Posterior vena cava (tissue), 2 donors: ENCODE results near the gene CLDN5. TPM values are rescaled to one million over a fixed set of nuclear protein-coding genes. Genes with fewer than 3 reads are reported as not detected.

ENCODE experiments used
- DNase-seq: peaks from one replicate; pipeline ENCODE4 v3.0.0-alpha.2; 2020; ENCODE audit warnings: low spot score
- intact Hi-C, 2 donors: fragments of 100-400 bp; cut with DNase I; formaldehyde crosslinking; loops; one replicate each; pipeline versions ENCODE4 v1.14.1 to v1.14.2; 2022 to 2023
- long read RNA-seq, 2 donors: library from polyadenylated mRNA; unstranded; transcript quantifications; one replicate each; pipeline ENCODE4 v2.0.0, GENCODE V29; 2020 to 2021
- total RNA-seq, 2 donors: library from RNA; stranded (reverse); fragmentation: NEBNext Ultra II Directional; extraction: Animal tissue kit (Norgen Biotek cat#: 25700); gene quantifications; one replicate each; pipeline ENCODE4 v1.2.1, GENCODE V29; 2021
- donor health status: DM: yes; HTN: yes; CAD: no.
- donor health status: DM: yes; HTN: yes; CAD: no.

Gene CLDN5, protein sequence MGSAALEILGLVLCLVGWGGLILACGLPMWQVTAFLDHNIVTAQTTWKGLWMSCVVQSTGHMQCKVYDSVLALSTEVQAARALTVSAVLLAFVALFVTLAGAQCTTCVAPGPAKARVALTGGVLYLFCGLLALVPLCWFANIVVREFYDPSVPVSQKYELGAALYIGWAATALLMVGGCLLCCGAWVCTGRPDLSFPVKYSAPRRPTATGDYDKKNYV
- total RNA-seq, result 10 to 100 TPM; 36.4 to 70.1 TPM
- long read RNA-seq, donor 1, transcript CLDN5-201 (1 exons, 2,357 nt), result major isoform, 87 of 89 reads
- long read RNA-seq, donor 1, partial matches to known transcripts, result 0 of 89 reads
- long read RNA-seq, donor 1, other reads (novel, unspliced or antisense), result 0 of 89 reads
- long read RNA-seq, donor 2, transcript CLDN5-203 (2 exons, 1,760 nt), result minor isoform, 35 of 1,278 reads
- long read RNA-seq, donor 2, transcript CLDN5-201 (1 exons, 2,357 nt), result major isoform, 1,238 of 1,278 reads
- long read RNA-seq, donor 2, partial matches to known transcripts, result 0 of 1,278 reads
- long read RNA-seq, donor 2, other reads (novel, unspliced or antisense), result 5 of 1,278 reads

DNA sequence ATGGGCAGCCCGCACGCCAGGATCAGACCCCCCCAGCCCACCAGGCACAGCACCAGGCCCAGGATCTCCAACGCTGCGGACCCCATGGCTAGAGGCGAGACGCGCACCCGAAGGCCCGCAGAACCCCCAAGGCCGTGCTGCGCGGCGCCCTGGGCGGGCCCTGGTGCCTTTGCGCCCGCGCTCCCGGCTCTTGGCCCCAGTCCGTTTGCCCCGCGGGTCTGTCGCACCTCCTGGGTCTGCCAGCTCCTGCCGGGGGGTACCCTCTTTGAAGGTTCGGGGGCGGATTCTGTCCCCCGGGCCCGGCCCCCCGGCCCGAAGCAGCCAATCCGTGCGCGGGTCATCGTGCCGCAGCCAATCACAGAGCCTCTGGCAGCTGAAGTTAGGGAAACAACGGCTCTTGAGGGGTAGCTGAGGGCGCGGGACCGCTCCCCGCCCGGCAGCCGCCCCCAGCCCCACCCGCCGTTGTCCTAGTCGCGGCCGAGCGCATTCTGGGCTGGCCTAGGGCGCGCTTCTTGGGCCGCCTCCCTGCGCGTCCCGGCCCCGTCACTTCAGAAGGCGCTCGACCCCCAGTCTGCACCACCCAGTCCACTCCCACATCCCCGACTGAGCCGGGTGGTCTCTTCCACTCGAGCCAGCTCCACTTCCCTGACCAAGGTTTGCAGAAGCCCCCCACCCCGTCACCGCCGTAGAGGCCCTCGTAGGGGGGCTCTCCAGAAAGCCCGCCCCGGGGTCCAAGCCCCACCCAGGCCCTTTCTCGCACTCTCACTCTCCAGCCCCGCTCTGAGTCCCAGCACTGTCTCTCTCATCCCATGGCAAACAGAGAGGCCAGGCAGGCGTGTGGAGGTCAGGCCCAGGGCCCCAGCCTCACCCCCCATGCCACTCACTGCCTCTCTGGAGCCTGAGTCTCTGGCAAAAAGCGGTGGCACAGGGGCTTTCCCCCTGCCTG is at the start of gene CLDN5:
Gene CLDN5, minus strand, starts transcription at position 241 of the 946 bp plus-strand sequence. Its CDS starts 155 bp downstream, at position 86.
- peak; percentile 78 for DNase-seq

GRCh38 chr22:19571995-19572394 is 47.8 kb upstream of the CLDN5 start:
- DNase-seq, result no peak
- intact Hi-C loops, result no loop called here

More for the DNA sequence above, at the start of gene CLDN5:
- intact Hi-C loops, result no loop called here

DNA sequence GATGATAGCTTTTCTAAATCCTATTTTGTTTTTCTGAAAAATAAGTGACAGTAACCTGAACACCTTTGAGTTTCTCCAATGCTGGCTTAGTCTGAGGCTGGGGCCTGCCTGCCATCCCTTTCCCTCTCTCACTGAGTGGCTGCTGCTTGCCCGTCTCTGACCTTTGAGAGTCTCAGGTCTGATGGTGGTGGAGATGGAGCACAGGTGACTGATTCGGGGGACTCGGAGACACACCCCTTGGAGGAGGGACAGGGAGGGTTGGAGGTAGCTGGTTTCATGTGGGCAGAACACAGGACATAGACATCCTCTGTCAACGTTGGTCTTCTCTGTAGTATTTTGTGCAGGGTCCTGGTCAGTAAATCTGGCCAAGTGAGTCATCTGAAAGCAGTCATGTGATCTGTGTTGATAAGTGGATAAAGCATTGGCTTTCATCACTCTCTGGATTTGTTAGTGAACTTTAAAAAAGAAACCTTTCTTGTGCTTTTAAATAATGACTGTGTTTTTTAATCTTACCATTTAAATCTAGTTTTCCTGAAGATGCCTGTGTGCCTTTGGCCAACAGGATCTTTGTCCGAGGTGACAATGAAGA is 47.1 kb upstream of the CLDN5 start:
- intact Hi-C loops, result no loop called here
- DNase-seq, result no peak

GRCh38 chr22:19569976-19570375 is 45.8 kb upstream of the CLDN5 start:
- intact Hi-C loops, result no loop called here
- DNase-seq, result no peak

- no peak for DNase-seq
- intact Hi-C loops, result no loop called here
Observed at GRCh38 chr22:19569276-19569640, 45.0 kb upstream of the CLDN5 start.

- intact Hi-C loops, result no loop called here
- DNase-seq, result no peak
Observed at GRCh38 chr22:19568337-19569275, 44.4 kb upstream of the CLDN5 start.

GRCh38 chr22:19567157-19568009 is 43.2 kb upstream of the CLDN5 start:
- DNase-seq, result no peak
- intact Hi-C loops, result no loop called here

DNA sequence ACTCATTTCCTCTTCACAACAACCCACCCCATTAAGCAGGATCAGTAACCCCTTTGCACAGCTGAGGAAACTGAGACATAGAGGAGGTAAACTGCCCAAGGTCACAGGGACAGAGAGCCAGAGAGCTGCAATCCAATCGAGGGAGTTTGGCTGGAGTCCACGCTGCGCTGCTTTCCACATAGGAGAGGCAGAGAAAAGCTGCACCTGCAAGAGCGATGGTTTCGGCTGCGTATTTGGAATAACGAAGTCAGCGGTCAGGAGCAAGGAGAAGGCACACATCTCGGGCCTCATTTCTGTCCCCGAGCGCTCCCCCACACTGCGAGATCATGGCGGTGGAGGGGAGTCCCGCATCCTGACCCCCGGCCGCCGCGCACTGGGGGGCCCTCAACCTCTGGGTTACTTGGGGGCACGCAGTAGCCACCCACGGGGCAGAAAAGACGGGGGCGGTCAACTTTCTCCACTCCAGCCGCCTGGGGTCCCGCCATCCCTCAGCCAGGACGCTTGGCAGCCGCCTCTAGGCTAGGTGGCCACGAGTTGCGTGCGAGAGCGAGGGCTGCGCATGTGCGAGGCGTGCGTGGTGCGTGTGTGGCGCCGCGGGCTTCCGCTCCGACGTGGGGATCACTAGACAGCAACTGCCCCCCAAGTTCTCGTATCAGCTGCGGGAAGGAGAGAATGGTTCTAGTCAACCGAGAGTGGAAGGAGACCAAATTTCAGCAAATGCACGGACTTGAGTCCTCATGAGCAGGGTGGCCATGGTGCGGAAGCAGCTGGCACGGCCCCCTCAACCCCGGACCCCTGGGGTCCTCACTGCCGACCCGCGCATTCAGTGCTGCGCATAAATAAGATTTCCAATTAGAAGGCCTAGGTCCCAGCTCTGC is 42.3 kb upstream of the CLDN5 start:
- intact Hi-C loops, result no loop called here
- peak; percentile 78 for DNase-seq

DNA sequence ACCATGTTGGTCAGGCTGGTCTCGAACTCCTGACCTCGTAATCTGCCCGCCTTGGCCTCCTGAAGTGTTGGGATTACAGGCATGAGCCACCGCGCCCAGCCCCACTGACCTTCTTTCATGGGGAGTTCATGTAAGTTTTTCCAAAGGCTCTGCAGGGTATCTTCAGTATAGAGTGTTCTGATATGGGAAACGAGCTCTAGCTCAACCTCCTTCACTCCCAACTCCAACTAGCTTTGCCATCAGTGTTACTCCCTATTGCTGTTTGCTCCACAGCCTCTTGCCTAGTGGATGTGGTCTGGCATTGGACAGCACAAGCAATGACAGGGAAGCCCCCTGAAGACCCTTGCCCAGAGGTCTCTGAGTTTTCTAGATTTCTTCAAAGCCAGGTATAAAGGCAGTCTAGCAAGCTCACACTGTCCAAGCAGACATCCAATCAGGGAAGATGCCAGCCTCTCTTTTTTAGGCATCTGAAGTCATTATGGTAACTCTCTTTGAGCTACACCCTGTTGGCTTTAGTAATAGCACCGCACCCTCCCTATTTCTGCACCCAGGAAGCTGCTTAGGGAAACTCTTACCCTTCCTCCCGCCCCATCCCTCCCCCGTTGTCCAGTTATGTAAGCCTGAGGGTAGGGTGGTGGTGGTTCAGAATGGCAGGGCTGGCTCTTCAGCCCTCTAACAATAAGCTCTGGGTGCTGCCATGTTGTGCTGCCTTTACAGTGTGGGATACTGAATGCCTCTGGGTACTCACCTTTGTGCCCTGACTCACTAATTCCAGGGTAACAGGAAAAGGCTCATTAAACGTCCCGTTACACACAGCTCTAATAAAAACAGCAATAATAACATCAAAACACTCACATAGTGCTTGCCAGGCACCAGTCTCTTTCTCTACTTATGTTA is 41.4 kb upstream of the CLDN5 start:
- intact Hi-C loops, result no loop called here
- DNase-seq, result peak; percentile 48

DNA sequence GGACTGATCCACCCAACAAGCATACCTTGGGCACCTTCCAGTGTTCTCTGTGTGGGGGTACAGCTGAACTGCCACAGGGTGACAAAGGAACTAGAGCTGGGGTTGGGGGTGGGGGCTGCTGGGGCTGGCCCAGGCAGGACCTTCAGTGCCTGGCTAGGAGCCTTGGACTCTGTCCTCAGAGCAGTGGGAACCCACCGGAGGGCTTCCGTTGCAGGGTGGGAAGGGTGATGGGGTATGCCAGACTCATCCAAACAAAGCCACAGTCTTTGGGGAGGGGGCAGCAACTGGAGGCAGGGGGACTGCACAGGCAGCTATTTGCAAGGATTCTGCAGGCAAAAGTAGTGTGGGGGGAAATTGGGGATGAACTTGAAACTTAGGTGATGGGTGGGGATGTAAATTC is 35.7 kb upstream of the CLDN5 start:
- intact Hi-C loops, result loop anchor here in 1 of 2 donors (10.0 kb wide), 1 partner anchor 65 kb away; no protein-coding TSS in a partner anchor
- peak; percentile 43 for DNase-seq

GRCh38 chr22:19559324-19559811 is 35.2 kb upstream of the CLDN5 start:
- no peak for DNase-seq
- intact Hi-C loops, result loop anchor here in 1 of 2 donors (10.0 kb wide), 1 partner anchor 65 kb away; no protein-coding TSS in a partner anchor

DNA sequence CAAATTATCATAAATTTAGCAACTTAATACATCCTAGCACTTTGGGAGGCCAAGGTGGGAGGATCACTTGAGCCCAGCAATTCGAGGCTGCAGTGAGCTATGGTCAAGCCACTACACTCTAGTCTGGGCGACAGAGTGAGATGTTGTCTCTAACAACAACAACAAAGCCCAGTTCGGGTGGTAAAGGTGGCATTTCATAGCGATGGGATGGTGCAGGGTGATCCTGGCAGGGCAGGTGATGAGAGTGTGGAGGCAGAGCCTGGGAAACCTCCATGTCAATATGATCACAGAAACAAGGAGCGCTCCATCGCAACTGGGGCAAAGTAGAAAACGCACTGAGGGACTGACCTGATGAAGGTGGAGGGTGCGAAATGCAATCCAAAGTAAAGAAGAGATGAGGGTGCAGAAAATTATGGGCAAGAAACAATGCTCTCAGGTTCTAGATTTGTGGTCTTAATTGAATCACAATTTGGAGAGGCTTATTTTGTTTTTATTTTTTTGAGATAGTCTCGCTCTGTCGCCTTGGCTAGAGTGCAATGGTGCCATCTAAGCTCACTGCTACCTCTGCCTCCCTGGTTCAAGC is 32.8 kb upstream of the CLDN5 start:
- intact Hi-C loops, result loop anchor here in 1 of 2 donors (10.0 kb wide), 1 partner anchor 62 kb away; no protein-coding TSS in a partner anchor

DNA sequence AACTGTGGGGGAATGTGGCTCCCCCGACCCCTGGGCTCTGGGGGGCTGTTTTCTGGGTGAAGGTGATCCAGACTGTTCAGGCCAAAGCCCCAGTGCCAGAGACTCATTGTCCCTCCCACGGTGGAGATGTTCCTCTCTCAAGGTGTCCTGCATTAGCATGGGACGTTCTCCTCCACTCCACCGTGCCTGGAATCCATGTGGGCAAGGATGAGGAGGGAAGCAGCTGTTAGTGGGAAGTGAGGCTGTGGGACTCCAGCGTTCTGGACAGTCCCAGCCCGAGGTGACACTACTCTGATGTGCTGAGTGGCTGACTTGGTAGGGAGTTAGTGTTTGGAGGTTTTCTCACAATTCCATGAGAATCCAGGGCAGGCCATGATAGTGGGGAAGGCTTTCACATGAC is 31.4 kb upstream of the CLDN5 start:
- intact Hi-C loops, result loop anchor here in 1 of 2 donors (10.0 kb wide), 1 partner anchor 61 kb away; no protein-coding TSS in a partner anchor
- DNase-seq, result peak; percentile 49

More for the DNA sequence above, 32.8 kb upstream of the CLDN5 start:
- no peak for DNase-seq

DNA sequence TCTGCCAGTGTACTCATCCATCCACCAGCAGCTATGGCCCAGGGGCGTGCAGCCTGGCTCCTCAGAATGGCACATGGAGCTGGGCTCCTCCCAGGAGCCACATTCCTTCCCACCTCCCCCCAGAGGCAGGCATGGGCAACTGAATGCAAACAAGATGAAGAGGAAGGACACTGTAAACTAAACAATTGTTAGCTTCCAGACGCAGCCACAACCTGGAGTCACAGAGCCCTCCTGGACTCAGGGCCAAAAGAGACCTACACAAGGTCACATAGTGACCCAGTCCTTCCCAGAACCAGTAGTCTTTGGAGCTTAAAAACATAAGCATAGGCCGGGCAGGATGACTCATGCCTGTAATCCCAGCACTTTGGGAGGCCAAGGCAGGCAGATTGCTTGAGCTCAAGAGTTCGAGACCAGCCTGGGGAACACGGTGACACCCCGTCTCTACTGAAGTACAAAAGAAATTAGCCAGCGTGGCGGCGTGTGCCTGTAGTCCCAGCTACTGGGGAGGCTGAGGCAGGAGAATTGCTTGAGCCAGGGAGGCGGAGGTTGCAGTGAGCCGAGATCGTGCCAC is 30.7 kb upstream of the CLDN5 start:
- peak; percentile 52 for DNase-seq
- intact Hi-C loops, result loop anchor here in 1 of 2 donors (10.0 kb wide), 1 partner anchor 60 kb away; no protein-coding TSS in a partner anchor
